GM11168 (cell line): ENCODE results near the gene SMARCD3.

Experiments used
- in situ Hi-C: fragments of 300-500 bp; cut with MboI; formaldehyde crosslinking; loops from one replicate; pipeline ENCODE4 v1.12.0; 2022; ENCODE audit warnings: low sequenced_read_pairs; ENCODE audit not compliant: unreplicated experiment

SMARCD3 gene

DNA sequence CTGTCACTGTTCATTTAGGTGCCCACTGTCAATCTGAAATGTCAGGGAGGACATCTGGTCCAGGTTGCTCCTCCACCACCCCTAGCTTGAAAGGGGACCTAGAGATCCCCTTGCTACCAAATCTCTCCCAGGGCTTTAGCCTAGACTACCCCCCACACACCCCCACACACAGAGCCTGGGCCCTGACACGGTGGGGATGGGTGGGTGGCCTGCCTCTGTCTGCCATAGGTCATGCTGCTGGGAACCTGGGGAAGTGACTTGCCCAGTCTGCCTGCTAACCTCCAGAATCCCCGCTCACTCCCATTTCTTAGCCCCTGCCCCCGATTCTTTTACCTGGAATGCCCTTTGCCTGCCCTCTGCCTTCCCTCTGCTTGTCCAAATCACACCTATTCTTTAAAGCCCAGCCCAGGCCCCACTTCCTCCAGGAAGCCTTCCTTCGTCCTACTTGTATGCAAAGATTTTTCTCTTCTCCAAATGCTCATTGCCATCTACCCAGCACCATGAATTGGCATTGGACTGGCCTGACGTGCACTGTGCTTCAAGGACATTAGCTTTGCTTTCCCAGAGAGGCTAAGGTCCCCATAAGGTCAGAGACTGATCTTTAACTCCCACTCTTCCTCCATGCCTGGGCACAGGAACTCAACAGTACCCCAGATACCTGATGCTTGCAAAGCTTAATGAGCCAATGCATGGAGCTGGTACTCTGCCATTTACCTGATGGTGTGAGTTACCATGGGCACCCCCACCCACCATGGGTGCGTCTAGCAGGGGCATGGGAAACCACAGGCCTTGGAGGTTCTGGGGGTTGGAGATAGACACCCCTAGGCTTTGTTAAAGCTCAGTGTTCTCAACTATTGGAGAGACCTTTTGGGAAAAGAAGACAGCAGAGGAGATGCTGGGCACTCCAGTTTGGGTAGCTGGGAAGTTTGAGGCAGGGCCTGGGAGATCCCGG lies 2.0 kb upstream of the SMARCD3 start:
- in situ Hi-C loops = no loop called here

DNA sequence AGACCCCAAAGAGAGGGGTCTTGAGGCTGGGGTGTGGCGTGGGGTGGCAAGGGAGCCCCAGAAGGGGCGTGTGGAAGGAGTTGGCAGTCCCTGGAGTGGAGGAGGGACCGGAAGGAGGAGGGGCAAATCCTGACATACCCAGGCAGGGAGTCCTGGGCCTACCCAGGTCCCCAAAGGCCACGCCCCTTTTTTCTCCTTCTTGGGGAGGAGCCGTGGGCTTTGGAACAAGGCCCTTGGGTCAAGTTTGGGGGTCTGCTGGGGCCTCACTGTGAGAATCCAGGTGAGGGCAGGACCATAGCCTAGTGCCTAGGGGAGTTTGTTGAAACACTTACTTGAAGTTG lies 1.2 kb upstream of the SMARCD3 start:
- in situ Hi-C loops = no loop called here

DNA sequence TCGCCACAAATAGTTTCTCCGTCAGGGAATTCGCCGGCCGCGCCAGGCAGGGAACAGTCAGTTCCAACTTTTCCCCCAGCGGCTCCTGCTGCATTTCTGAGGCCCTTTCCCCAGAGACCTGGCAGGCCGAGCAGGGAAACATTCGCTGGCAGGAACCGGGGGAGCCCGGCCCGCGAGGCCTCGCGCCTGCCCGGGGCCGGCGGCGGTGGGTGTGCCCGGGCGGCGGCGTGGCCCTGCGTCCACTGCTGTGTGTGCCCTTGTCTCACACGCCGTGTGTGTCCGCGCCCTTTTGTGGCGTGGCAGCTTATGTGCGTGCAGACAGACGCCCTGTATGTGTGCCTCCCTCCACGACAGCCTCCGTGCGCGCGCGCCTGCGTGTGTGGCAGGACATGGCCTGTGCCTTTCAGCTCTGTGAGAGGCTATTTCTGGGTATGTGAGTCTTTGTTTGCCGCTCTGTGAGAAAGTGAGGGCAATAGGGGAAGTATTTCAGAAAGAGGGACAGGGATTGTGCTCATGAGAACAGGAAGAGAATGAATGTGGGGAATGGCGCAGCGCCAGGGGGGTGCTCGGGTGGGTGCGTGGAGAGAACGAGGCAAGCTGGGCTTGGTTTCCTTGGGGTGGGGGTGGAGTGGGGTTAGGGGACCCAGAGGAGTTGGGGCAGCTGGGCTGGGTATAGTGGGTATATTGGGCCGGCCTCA lies 689 bp upstream of the SMARCD3 start:
- in situ Hi-C loops = no loop called here

GRCh38 chr7:151247611-151248345 lies 716 bp downstream of the SMARCD3 start:
- in situ Hi-C loops = no loop called here

DNA sequence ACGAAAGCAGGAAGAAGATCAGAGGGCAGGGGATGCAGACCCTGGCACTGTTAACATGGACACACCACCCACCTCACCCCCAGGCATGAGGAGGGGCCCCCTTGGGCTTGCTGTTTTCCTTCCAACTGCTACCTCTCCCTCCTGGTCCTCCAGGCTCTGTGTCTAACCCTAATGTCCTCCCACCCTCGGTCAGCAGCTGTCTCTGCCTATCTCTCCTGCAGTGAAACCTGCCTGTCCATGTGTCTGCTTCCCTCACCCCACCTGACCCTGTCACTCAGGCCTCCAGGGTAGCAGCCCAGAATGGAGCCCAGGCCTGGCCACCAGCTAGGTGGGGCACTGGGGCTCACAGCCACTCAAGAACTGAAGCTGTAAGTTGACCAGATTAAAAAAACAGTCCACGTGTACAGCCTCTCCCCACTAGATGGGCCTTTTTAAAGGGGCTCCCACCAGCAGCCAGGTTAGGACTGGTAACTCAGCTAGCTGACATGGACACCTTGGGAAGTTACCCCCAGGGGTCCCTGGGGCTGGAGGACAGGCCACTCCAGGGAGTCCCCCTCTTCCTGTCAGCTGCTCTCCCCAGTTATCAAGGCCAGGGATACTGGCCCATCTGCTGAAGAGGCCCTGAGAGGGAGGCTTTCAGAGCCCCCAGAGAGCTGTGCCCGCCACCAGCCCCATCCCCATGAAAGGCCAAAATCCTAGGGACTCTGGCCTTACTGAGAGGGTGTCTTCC lies 1.5 kb downstream of the SMARCD3 start:
- in situ Hi-C loops = no loop called here

GRCh38 chr7:151246102-151246850 lies 2.2 kb downstream of the SMARCD3 start:
- in situ Hi-C loops = no loop called here

- in situ Hi-C loops = no loop called here
Observed at GRCh38 chr7:151245360-151246101, 3.0 kb downstream of the SMARCD3 start.

DNA sequence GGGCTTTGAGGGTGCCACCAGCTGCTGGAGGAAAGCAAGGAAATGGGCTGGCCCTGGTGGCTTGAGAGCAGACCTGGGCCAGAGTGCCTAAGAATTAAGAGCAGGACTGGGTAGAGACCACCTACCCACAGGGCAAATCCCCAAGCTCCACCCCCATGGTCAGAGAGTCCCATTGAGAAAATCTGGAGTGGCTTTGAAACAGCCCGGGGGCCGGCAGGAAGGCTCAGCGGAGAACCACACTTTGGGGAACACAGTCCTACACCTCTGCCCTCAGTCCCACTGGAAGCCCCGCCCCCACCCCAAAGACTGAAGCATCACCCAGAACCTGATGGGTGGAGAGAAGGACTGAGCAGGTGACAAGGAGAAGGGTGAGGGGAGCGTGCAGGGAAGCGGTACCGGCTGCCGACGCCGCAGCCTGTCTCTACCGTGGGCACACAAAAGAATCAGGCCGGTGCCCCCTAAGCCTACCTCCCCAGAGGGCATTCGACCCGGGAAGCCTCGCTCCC lies 3.6 kb downstream of the SMARCD3 start:
- in situ Hi-C loops = no loop called here

DNA sequence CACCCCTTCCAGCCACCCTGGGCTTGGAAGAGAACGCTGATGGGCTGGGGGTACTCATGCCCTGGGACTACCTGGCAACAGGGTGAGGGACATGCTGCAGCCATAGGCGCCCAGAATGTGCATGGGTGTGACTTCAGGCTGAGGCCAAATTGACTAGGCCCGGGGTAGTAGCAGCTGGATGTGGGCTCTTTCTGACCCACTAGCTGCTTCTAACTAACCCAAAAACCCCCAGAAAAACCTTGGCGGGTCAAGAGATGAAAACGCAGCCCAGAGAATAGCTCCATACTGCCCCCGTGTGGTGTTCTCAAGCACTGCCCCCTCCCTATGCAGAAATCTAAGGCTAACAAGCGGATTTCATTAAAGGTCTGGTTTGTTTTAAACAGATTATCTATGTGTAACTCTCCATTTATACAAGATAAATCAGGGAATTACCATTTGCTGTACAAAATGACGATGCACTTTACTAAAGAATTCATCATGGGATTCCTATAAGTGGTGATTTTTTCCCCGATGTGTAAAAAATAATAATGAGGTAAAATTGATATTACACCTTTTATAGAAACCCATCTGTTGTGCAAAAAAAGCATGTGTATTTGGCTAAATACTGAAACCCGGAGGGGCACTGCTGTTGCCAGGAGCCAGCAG lies 4.2 kb downstream of the SMARCD3 start:
- in situ Hi-C loops = no loop called here

DNA sequence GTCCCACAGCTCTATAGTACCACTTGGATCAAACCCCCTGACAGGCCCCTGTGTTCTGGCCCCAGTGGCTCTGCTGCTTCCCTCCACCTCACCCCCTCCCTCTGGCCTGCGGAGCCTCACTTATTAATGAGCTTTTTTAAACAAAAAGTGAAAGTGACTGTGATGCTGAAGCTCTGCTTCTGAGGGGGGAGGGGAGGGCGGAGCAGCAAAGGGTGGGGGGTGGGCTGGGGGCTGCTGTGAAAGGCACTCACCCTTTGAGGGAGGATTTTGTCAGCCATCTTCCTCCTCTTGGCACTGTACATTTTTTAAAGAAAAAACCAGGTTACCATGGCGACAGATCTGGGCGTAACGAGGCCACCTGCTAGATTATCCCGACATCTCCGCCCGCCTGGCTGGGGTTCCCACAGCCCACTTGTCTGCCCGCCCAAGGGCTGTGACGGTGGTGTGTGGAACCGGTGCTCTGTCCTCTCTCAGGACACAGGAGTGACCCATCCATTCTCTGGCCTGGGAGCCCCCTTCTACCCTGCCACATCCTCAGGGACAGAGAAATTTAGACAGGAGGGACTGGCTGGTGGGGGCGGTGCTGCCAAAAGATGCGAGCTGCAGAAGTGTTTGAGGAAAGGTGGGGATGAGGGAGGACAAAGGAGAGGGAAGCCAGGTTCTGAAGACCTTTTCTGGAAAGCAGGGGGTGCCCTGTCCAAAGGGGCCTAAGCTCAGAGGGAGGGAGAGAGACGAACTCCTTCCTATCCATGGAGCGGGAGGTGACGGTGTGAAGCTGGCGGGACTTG lies 4.9 kb downstream of the SMARCD3 start:
- in situ Hi-C loops = no loop called here

DNA sequence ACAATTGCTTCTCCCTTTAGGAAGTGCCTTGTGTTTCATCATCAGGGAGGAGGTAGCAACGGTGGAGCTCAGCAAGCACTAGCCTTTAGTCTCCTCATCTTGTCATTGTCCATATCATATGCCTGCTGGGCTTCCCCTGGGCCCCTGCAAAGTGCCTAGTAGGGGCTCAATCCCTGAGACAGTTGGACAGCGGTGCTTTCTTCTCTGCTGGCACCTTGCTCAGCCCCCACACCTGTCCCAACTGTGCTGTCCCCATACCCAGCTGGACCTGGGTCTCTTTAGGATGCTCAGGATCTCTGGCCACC lies 5.5 kb downstream of the SMARCD3 start:
- in situ Hi-C loops = no loop called here

DNA sequence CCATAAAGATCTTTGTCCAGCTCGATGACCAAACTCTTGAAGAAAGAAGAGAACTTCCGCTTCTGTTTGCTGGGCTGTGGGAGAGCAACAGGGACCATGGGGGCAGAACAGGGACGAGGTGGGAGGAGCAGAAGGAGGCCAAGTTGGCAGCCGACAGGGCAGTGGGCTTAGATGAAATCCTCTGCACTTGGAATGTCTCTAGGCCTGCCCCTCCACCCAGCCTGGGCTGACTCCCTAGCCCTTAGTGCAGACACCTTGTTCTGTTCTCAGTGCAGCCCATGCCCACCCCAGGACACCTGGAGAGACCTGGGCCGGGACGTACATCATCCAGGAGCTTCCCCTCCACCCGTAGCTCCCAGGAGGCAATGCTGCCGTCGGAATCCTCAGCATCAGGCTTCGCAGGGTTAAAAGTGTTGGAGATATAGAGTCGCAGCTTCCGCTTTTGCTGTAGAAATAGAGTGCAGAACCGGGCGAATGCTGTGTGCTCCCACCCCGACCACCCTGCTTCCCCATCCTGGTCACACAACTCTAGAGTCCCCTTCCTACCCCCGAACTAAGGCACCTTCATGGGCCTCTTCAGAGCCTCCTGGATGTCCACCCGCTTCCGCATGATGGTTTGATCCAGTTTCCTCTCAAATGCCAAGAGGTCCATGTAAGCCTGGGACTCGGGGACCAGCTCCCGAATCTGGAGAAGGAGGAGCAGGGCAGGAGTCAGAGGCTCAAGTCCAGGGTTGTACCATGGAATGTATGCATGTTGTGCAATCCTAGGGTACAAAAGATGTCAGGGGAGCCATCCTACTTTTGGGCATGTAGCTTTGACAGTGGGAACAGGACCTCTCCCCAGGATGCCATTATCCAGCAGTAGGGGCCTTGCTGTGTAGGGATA lies 6.1 kb downstream of the SMARCD3 start:
- in situ Hi-C loops = no loop called here

DNA sequence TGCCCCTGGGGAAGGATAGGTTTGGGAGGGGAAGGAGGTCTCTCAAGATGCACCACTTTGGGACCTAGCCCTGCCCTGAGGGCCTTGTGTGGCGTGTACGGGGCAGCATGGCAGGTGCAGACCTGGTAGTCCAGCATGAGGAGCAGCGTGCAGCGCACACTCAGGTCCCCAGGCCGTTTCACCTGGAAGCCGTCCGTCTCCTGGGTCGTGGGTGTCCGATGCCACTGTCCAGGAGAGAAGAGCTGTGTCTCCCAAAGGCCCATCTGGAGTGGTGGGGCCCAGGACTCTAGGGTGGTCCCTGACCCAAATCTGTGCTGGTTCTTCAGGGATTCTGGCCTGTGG lies 6.8 kb downstream of the SMARCD3 start:
- in situ Hi-C loops = no loop called here

- in situ Hi-C loops = no loop called here
Observed at GRCh38 chr7:151240942-151241754, 7.3 kb downstream of the SMARCD3 start.

DNA sequence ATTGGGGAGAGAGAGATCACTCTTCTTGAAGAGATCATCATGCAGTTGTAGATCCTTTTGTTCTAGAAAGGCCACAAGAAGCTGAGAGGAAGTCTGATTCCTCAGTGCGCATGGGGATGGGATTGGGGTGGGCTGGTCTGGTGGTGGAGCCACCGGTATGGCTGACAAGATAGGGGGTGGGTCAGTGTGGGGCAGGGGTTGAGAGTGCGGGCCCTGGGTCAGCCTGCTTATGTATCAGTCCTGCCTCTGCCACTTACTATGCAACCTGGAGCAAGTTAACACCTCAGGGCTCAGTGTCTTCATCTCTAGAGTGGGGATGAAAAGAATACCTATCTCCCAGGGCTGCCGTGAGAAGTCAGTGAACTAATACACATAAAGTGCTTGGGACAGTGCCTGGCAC lies 8.0 kb downstream of the SMARCD3 start:
- in situ Hi-C loops = no loop called here

DNA sequence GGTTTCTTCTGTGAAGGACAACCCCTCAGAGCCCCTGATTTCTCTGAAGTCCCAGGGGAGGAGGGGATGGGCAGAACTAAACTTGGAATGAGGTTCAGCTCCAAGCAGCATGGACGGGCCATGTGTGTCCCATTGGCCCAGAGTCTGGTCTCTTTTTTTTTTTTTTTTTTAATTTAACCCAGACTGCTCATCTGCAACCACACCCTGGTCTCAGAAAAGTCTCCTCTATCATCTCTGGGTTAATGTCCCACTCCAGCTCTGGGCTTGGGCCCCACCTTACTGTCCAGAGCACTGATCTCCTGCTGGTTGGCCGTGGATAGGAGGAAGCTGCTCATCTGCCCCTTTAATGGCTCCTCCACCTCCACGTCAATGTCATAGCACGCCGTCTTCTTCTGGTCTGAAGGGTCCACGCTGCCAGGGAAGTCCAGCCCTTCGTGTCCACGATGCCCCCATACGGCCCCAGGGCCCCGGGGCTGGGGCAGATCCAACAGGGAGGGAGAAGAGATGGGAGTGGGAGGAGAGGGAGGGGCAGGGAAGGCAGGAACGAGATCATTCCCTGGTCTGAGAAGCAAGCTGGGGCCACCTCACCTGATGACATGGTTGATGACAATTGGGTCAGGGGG lies 8.5 kb downstream of the SMARCD3 start:
- in situ Hi-C loops = no loop called here
